Chondrocyte (in vitro differentiated cells): ENCODE data around the gene CELF5. TPM values are rescaled to one million over a fixed set of nuclear protein-coding genes. Genes with fewer than 3 reads are reported as not detected.
"Not testable (repeated sequence)": the region's sequence is repeated elsewhere in the genome, so short reads cannot be mapped to it uniquely, and the experiment has no call there.

Experiments used
- DNase-seq: peaks from one replicate; pipeline ENCODE4 v3.0.0; 2021; ENCODE audit warnings: mixed read lengths, low spot score
- H3K27ac Mint-ChIP-seq: one replicate; pipeline ENCODE4 v1.8.0; 2021; ENCODE audit warnings: mild to moderate bottlenecking, moderate library complexity, mixed read lengths; ENCODE audit not compliant: unreplicated experiment
- H3K27me3 Mint-ChIP-seq: 2 replicates; pipeline ENCODE4 v1.8.0; 2021; ENCODE audit warnings: low read depth, mixed read lengths
- H3K36me3 Mint-ChIP-seq: 2 replicates; pipeline ENCODE4 v1.8.0; 2021; ENCODE audit warnings: low read depth, mixed read lengths
- H3K4me1 Mint-ChIP-seq: 2 replicates; pipeline ENCODE4 v1.8.0; 2021; ENCODE audit warnings: low read depth, mild to moderate bottlenecking, mixed read lengths
- H3K4me3 Mint-ChIP-seq: one replicate; pipeline ENCODE4 v1.8.0; 2021; ENCODE audit warnings: mild to moderate bottlenecking, moderate library complexity, mixed read lengths; ENCODE audit not compliant: unreplicated experiment
- H3K9me3 Mint-ChIP-seq: 2 replicates; pipeline ENCODE4 v1.8.0; 2021; ENCODE audit warnings: low read depth, mixed read lengths
- total RNA-seq: library from RNA; stranded (reverse); gene quantifications from 3 replicates; pipeline ENCODE4 v1.2.1, GENCODE V29; 2021
- TF ChIP-seq, protein P1 (sequence below): fragments of 200-600 bp; sonication (generic); IDR thresholded peaks from 2 replicates; pipeline ENCODE4 v1.5.0; 2021; ENCODE audit warnings: antibody characterized with exemption, mild to moderate bottlenecking, moderate library complexity

Gene CELF5
- total RNA-seq, 1 donor from 2014 or later: 0.22 TPM

DNA sequence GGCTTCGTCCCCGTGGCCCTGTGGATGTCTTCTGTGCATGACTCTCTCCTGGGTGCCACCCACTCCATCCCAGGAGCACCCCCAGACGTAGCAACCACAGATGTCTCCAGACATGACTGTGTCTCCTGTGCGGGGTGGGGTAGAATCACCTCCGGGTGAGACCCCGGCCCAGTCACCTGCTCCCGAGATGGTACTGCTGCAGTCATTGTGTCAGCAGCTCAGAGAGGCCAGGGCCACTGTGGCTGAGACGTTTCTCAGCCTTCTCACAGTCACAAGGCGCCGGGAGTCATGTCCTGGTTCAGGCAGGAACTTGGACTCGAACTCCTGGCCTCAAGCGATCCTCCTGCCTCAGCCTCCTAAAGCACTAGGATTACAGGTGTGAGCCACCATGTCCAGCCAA, 22.1 kb upstream of the CELF5 start:
- Mint-ChIP-seq H3K4me1 (no peaks in the 10 kb centered on the region), H3K36me3 (peaks cover 2% of the 10 kb centered on the region), H3K4me3 (no peak overlapping the region), H3K9me3 (no peaks in the 10 kb centered on the region), H3K27ac (no peak overlapping the region), H3K27me3 (no peaks in the 10 kb centered on the region)
- DNase-seq: peak; percentile 71
- TF ChIP-seq, protein P1, sequence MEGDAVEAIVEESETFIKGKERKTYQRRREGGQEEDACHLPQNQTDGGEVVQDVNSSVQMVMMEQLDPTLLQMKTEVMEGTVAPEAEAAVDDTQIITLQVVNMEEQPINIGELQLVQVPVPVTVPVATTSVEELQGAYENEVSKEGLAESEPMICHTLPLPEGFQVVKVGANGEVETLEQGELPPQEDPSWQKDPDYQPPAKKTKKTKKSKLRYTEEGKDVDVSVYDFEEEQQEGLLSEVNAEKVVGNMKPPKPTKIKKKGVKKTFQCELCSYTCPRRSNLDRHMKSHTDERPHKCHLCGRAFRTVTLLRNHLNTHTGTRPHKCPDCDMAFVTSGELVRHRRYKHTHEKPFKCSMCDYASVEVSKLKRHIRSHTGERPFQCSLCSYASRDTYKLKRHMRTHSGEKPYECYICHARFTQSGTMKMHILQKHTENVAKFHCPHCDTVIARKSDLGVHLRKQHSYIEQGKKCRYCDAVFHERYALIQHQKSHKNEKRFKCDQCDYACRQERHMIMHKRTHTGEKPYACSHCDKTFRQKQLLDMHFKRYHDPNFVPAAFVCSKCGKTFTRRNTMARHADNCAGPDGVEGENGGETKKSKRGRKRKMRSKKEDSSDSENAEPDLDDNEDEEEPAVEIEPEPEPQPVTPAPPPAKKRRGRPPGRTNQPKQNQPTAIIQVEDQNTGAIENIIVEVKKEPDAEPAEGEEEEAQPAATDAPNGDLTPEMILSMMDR: no peak

DNA sequence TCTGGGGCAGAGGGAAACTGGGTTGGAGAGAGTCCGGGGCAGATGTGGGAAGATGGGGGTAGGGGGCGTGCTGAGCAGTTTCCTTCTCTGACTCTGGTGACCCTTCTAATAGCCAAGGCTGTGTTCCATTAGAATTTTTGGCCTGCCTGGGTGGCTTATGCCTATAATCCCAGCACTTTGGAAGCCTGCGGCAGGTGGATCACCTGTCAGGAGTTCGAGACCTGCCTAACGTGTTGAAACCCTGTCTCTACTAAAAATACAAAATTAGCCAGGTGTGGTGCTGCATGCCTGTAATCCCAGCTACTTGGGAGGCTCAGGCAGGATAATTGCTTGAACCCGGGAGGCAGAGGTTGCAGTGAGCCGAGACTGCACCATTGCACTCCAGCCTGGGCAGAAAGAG, 21.6 kb upstream of the CELF5 start:
- DNase-seq, H3K27me3 Mint-ChIP-seq, H3K4me3 Mint-ChIP-seq, H3K9me3 Mint-ChIP-seq, H3K27ac Mint-ChIP-seq, H3K4me1 Mint-ChIP-seq, H3K36me3 Mint-ChIP-seq: not testable (repeated sequence)

DNA sequence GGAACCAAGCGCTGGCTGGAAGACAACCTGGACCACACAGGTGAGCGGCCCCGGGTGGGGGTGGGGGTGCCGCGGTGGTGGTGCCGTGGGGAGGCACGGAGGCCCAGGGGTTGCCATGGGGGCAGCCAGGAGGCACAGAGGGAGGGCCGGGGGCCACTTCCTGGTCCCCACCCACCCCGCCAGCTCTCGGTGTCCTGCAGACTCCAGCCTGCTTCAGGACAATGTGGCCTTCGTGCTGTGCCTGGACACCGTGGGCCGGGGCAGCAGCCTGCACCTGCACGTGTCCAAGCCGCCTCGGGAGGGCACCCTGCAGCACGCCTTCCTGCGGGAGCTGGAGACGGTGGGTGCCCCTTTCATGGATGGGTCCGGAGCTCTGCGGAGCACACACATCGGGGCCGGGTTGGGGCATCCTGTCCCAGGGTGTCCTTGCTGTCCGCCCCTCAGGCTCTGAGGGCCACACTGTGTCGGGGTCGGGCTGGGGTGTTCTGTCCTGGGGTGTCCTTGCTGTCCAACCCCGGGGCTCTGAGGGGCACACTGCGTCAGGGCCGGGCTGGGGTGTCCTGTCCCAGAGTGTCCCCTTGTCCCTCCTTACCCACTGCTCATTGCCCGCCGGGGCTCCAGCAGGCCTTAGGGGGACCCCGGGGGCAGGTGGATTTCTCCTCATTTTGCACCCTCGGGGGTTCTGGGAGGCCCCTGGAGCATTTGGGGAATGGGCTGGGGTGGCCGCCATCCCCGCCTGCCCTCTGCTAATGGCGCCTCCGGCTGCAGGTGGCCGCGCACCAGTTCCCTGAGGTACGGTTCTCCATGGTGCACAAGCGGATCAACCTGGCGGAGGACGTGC, 20.4 kb upstream of the CELF5 start:
- Mint-ChIP-seq H3K9me3 (no peaks in the 10 kb centered on the region), H3K4me3 (no peak overlapping the region), H3K27me3 (no peaks in the 10 kb centered on the region), H3K4me1 (no peaks in the 10 kb centered on the region), H3K36me3 (peaks cover 3% of the 10 kb centered on the region), H3K27ac (no peak overlapping the region)
- peak; percentile 94 for DNase-seq
- TF ChIP-seq, protein P1: no peak

DNA sequence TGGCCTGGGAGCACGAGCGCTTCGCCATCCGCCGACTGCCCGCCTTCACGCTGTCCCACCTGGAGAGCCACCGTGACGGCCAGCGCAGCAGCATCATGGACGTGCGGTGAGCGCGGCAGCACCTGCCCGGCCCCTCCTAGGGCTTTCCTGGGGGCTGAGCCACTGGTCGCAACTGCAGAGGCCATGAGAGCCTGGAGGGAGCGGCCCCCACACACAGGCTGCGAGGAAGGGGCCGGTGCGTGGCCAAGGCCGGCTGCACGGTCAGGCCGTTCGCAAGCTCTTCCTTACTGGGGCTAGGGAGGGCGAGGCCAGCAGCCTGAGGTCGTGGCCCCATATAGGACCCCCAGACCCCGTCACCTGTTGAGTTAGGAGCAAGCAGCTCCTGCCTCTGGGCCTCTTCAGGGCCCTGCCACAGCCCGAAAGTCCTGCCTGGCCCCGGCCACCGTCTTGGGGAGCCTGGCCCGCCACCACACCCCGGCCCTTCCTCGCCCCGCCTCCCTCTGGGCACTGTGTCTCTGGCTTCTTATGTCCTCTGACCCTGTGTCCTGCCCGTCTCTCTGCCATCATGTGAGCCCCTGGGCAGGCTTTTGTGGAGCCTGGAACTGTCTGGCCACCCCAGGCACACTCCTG, 19.7 kb upstream of the CELF5 start:
- H3K4me3 Mint-ChIP-seq: no peak overlapping the region
- TF ChIP-seq, protein P1: no peak
- peak; percentile 91 for DNase-seq
- peaks cover 3% of the 10 kb centered on the region for H3K36me3 Mint-ChIP-seq
- no peaks in the 10 kb centered on the region for H3K27me3 Mint-ChIP-seq
- no peaks in the 10 kb centered on the region for H3K9me3 Mint-ChIP-seq
- no peak overlapping the region for H3K27ac Mint-ChIP-seq
- no peaks in the 10 kb centered on the region for H3K4me1 Mint-ChIP-seq

DNA sequence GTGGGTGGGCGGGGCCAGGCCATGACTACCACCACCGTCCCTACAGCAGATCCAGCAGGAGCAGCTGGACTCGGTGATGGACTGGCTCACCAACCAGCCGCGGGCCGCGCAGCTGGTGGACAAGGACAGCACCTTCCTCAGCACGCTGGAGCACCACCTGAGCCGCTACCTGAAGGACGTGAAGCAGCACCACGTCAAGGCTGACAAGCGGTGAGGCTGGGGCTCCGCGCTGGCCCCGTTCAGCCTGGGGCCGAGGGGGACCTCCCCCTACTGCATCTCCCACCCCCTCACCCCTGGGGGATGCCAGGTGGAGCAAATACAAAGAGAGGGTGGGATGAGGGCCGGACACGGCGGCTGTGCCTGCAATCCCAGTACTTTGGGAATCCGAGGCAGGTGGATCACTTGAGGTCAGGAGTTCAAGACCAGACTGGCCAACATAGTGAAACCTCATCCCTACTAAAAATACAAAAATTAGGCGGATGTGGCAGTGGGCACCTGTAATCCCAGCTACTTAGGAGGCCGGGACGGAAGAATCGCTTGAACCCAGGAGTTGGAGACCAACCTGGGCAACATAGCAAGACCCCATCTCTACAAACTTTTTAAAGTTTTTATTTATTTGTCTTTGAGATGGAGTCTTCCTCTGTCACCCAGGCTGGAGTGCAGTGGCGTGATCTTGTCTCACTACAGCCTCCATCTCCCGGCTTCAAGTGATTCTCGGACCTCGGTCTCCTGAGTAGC, 18.1 kb upstream of the CELF5 start:
- Mint-ChIP-seq H3K9me3 (no peaks in the 10 kb centered on the region), H3K27me3 (no peaks in the 10 kb centered on the region), H3K27ac (no peak overlapping the region), H3K36me3 (peaks cover 3% of the 10 kb centered on the region), H3K4me1 (no peaks in the 10 kb centered on the region), H3K4me3 (no peak overlapping the region)
- TF ChIP-seq, protein P1: no peak
- DNase-seq: no peak
